Tibial nerve (tissue), 4 donors: ENCODE results near the gene TMEM200B. TPM values are rescaled to one million over a fixed set of nuclear protein-coding genes. Genes with fewer than 3 reads are reported as not detected.
"Not testable (repeated sequence)": the region's sequence is repeated elsewhere in the genome, so short reads cannot be mapped to it uniquely, and the experiment has no call there.

Source experiments
- DNase-seq, 2 donors: peaks; one replicate each; pipeline ENCODE4 v3.0.0-alpha.2; 2019; ENCODE audit warnings: low spot score in 2 of 2
- H3K27ac ChIP-seq, 4 donors: fragments of 200-600 bp; sonication (generic) in 3 of 4; one replicate each; pipeline ENCODE4 v1.5.1; 2017 to 2019; ENCODE audit warnings: mild to moderate bottlenecking in 1 of 4
- H3K27me3 ChIP-seq, 2 donors: fragments of 200-600 bp; sonication (generic) in 1 of 2; one replicate each; pipeline versions ENCODE4 v1.5.1 to v1.6.0; 2017 to 2019
- H3K36me3 ChIP-seq, 3 donors: fragments of 200-600 bp; sonication (generic); one replicate each; pipeline ENCODE4 v1.5.1; 2018 to 2019
- H3K4me1 ChIP-seq, 4 donors: fragments of 200-600 bp; sonication (generic) in 3 of 4; one replicate each; pipeline ENCODE4 v1.5.1; 2017 to 2019
- H3K4me3 ChIP-seq, 4 donors: fragments of 200-600 bp; sonication (generic) in 3 of 4; one replicate each; pipeline ENCODE4 v1.5.1; 2017 to 2019; ENCODE audit warnings: mild to moderate bottlenecking in 1 of 4, moderate library complexity in 1 of 4
- H3K9me3 ChIP-seq, 4 donors: fragments of 200-600 bp; sonication (generic) in 3 of 4; one replicate each; pipeline ENCODE4 v1.5.1; 2017 to 2019
- CTCF ChIP-seq, 5 experiments: fragments of 200-600 bp in 3 of 5; fragments of 450-650 bp in 2 of 5; sonication (generic) in 3 of 5; IDR thresholded peaks; one replicate each; pipeline ENCODE4 v1.5.1; 2016 to 2019; ENCODE audit warnings: antibody characterized with exemption in 5 of 5, mild to moderate bottlenecking in 3 of 5, moderate library complexity in 2 of 5
- EP300 ChIP-seq, 2 donors: sonication (generic); formaldehyde crosslinking; IDR thresholded peaks; one replicate each; pipeline ENCODE4 v1.6.1; 2017; ENCODE audit warnings: antibody characterized with exemption in 2 of 2, mild to moderate bottlenecking in 1 of 2
- POLR2A ChIP-seq, 2 donors: fragments of 450-650 bp; IDR thresholded peaks; one replicate each; pipeline ENCODE4 v1.6.1; 2017; ENCODE audit warnings: antibody characterized with exemption in 2 of 2, mild to moderate bottlenecking in 2 of 2, moderate library complexity in 2 of 2
- whole genome bisulfite sequencing, 2 donors: methylation state at CpG; one replicate each; pipeline ENCODE4 v1.1.5; 2018; 5-methylcytosine and 5-hydroxymethylcytosine counted together
- total RNA-seq, 4 donors: library from RNA; depleted of rRNA; stranded (reverse); fragments of >200 nt; gene quantifications; one replicate each; pipeline ENCODE4 v1.1.0, GENCODE V29; 2016

The TMEM200B gene
- total RNA-seq, 4 donors from 2014 or later: 16.1 to 27.7 (median 22.6) TPM

GRCh38 chr1:29084196-29084521 is 39.5 kb downstream of the TMEM200B start:
- H3K4me3 ChIP-seq: no peak overlapping the region
- H3K36me3 ChIP-seq: no peaks in the 10 kb centered on the region
- no peaks in the 10 kb centered on the region for H3K27me3 ChIP-seq
- TF ChIP-seq POLR2A (IDR thresholded peaks at IDR 0.05) (no peak), EP300 (IDR thresholded peaks at IDR 0.05) (no peak), CTCF (IDR thresholded peaks at IDR 0.05) (no peak)
- 73 to 77% methylated on average over 2 of the region's 2 CpGs for WGBS, 2 donors
- no peak for DNase-seq
- H3K9me3 ChIP-seq: no peaks in the 10 kb centered on the region
- no peak overlapping the region for H3K27ac ChIP-seq
- no peaks in the 10 kb centered on the region for H3K4me1 ChIP-seq

GRCh38 chr1:29083317-29084195 is 40.1 kb downstream of the TMEM200B start:
- H3K4me3 ChIP-seq: no peak overlapping the region
- no peaks in the 10 kb centered on the region for H3K27me3 ChIP-seq
- H3K36me3 ChIP-seq: no peaks in the 10 kb centered on the region
- DNase-seq: no peak
- TF ChIP-seq CTCF (IDR thresholded peaks at IDR 0.05): no peak
- no peak for TF ChIP-seq EP300 (IDR thresholded peaks at IDR 0.05)
- TF ChIP-seq POLR2A (IDR thresholded peaks at IDR 0.05): no peak
- no peaks in the 10 kb centered on the region for H3K9me3 ChIP-seq
- H3K4me1 ChIP-seq: no peaks in the 10 kb centered on the region
- H3K27ac ChIP-seq: no peak overlapping the region
- WGBS, 2 donors: 77 to 80% methylated on average over 3 of the region's 3 CpGs

GRCh38 chr1:29082519-29082918 is 41.2 kb downstream of the TMEM200B start:
- Histone ChIP-seq H3K4me3 (no peak overlapping the region), H3K9me3 (no peaks in the 10 kb centered on the region)
- TF ChIP-seq CTCF (IDR thresholded peaks at IDR 0.05): no peak
- no peak for TF ChIP-seq EP300 (IDR thresholded peaks at IDR 0.05)
- TF ChIP-seq POLR2A (IDR thresholded peaks at IDR 0.05): no peak

GRCh38 chr1:29081201-29081600 is 42.5 kb downstream of the TMEM200B start:
- H3K9me3 ChIP-seq: no peaks in the 10 kb centered on the region
- no peaks in the 10 kb centered on the region for H3K36me3 ChIP-seq
- no peaks in the 10 kb centered on the region for H3K27me3 ChIP-seq
- no peaks in the 10 kb centered on the region for H3K4me1 ChIP-seq
- WGBS, 2 donors: 87 to 89% methylated on average over 3 of the region's 3 CpGs
- no peak overlapping the region for H3K27ac ChIP-seq
- no peak for DNase-seq
- no peak overlapping the region for H3K4me3 ChIP-seq
- TF ChIP-seq EP300 (IDR thresholded peaks at IDR 0.05) (no peak), CTCF (IDR thresholded peaks at IDR 0.05) (no peak), POLR2A (IDR thresholded peaks at IDR 0.05) (no peak)

More at GRCh38 chr1:29082519-29082918, 41.2 kb downstream of the TMEM200B start:
- H3K36me3 ChIP-seq: no peaks in the 10 kb centered on the region
- DNase-seq: no peak
- WGBS, 2 donors: 74 to 83% methylated on average over 3 of the region's 3 CpGs
- no peaks in the 10 kb centered on the region for H3K4me1 ChIP-seq
- H3K27me3 ChIP-seq: no peaks in the 10 kb centered on the region
- no peak overlapping the region for H3K27ac ChIP-seq

- H3K27me3 ChIP-seq, H3K9me3 ChIP-seq, H3K36me3 ChIP-seq, H3K27ac ChIP-seq, H3K4me3 ChIP-seq, DNase-seq, H3K4me1 ChIP-seq: not testable (repeated sequence)
- WGBS, 2 donors: 87 to 90% methylated on average over 16 of the region's 16 CpGs
These were observed 43.6 kb downstream of the TMEM200B start for GRCh38 chr1:29079916-29080629.
